K562 (cell line): ENCODE data around the gene TPX2. TPM values are rescaled to one million over a fixed set of nuclear protein-coding genes. Genes with fewer than 3 reads are reported as not detected.

Experiments used
- ATAC-seq: fragments of 200-7000 bp; cut with Tn5 transposase; 3 replicates; pipeline ENCODE4 v1.9.1; 2020; ENCODE audit warnings: moderate library complexity
- BruUV-seq: library from RNA; stranded (reverse); fragments of 400-500 nt; replicated peaks from 2 replicates; lab custom pipeline; 2021; lab: Mats Ljungman, UMichigan
- CTCF ChIA-PET: fragments of 300-600 bp; formaldehyde crosslinking; extraction: SDS; loops from one replicate; lab custom pipeline; 2021; ENCODE audit warnings: low intra/inter-chr PET ratio; lab: Yijun Ruan, JAX
- POLR2A ChIA-PET: fragments of 300-600, 350-650 bp; sonication (Branson Sonifier 250); formaldehyde crosslinking; extraction: SDS; loops from one replicate; lab custom pipeline; 2021; ENCODE audit warnings: antibody characterized with exemption, inconsistent platforms; lab: Yijun Ruan, JAX
- DNase-seq, 4 experiments: peaks; one replicate each; pipeline versions ENCODE4 v3.0.0 to v3.0.0-alpha.2; 2011 to 2018; ENCODE audit warnings: low spot score in 3 of 4, mixed read lengths in 3 of 4; ENCODE audit errors: extremely low read depth in 1 of 4
- FAIRE-seq: peaks from 2 replicates; lab custom pipeline; 2011; peaks lifted over from hg19 to GRCh38; lab: Jason Lieb, UNC
- H2AFZ ChIP-seq: 2 replicates; pipeline ENCODE4 v1.6.0; 2011; ENCODE audit warnings: low read depth, low read length, control low read depth, inconsistent platforms
- H3K27ac ChIP-seq: fragments of 200-600 bp; 3 replicates; pipeline ENCODE4 v1.8.0; 2011; ENCODE audit warnings: low read depth, mild to moderate bottlenecking, control low read depth, inconsistent platforms, low read length, moderate library complexity, mixed read lengths; ENCODE audit errors: extremely low read depth
- H3K27me3 ChIP-seq, 2 experiments: fragments of 300-600 bp in 1 of 2; 2 replicates in 1 of 2; 3 replicates in 1 of 2; pipeline versions ENCODE4 v1.6.0 to v1.8.0; 2011; ENCODE audit warnings: inconsistent platforms in 2 of 2, low read length in 2 of 2, mild to moderate bottlenecking in 1 of 2, mixed read lengths in 1 of 2, moderate library complexity in 1 of 2; ENCODE audit not compliant: control insufficient read depth in 2 of 2, insufficient read depth in 2 of 2
- H3K36me3 ChIP-seq: fragments of 300-600 bp; 3 replicates; pipeline ENCODE4 v1.8.0; 2011; ENCODE audit warnings: mild to moderate bottlenecking, low read length, inconsistent platforms; ENCODE audit not compliant: control insufficient read depth, insufficient read depth
- H3K4me1 ChIP-seq, 2 experiments: fragments of 200-600 bp in 1 of 2; replicated peaks in 1 of 2; 2 replicates in 1 of 2; 3 replicates in 1 of 2; pipeline versions ENCODE4 v1.5.1 to v1.8.0; 2011; ENCODE audit warnings: inconsistent platforms in 2 of 2, low read length in 2 of 2, mild to moderate bottlenecking in 1 of 2, mixed read lengths in 1 of 2, moderate library complexity in 1 of 2; ENCODE audit not compliant: control insufficient read depth in 2 of 2, insufficient read depth in 2 of 2
- H3K4me2 ChIP-seq: 2 replicates; pipeline ENCODE4 v1.6.1; 2011; ENCODE audit warnings: low read length, control low read depth, inconsistent platforms, mixed read lengths; ENCODE audit not compliant: insufficient read depth
- H3K4me3 ChIP-seq: fragments of 200-600 bp; sonication (generic), shearing (Covaris generic); 2 replicates; pipeline ENCODE4 v1.5.1; 2016; ENCODE audit warnings: control low read depth, inconsistent platforms
- H3K79me2 ChIP-seq: fragments of 200-600 bp; 3 replicates; pipeline ENCODE4 v1.8.0; 2011; ENCODE audit warnings: low read length, inconsistent platforms; ENCODE audit not compliant: control insufficient read depth, insufficient read depth
- H3K9ac ChIP-seq, 2 experiments: 2 replicates each; pipeline versions ENCODE4 v1.6.0 to v1.6.1; 2011; ENCODE audit warnings: low read depth in 2 of 2, low read length in 2 of 2, control low read depth in 1 of 2, inconsistent platforms in 1 of 2, mild to moderate bottlenecking in 1 of 2, mixed read lengths in 1 of 2; ENCODE audit not compliant: insufficient read depth in 1 of 2
- H3K9me1 ChIP-seq: one replicate; pipeline ENCODE4 v1.6.0; 2011; ENCODE audit warnings: inconsistent platforms, mild to moderate bottlenecking, low read length, moderate library complexity; ENCODE audit not compliant: control insufficient read depth, insufficient read depth
- H3K9me3 ChIP-seq: replicated peaks from 2 replicates; pipeline ENCODE4 v1.5.1; 2011; ENCODE audit warnings: low read depth, low read length, inconsistent platforms; ENCODE audit not compliant: control insufficient read depth, insufficient read depth
- H4K20me1 ChIP-seq: replicated peaks from 2 replicates; pipeline ENCODE4 v1.6.1; 2011; ENCODE audit warnings: low read length, inconsistent platforms, mixed read lengths; ENCODE audit not compliant: control insufficient read depth, insufficient read depth
- CBX5 ChIP-seq: IDR thresholded peaks from 2 replicates; pipeline ENCODE4 v1.6.1; 2014; ENCODE audit warnings: low read depth, borderline replicate concordance
- CCAR2 ChIP-seq: fragments of 200-400 bp; formaldehyde crosslinking; IDR thresholded peaks from 2 replicates; pipeline ENCODE4 v1.6.1; 2017; ENCODE audit warnings: mild to moderate bottlenecking, low read depth, low read length
- CEBPG ChIP-seq, 3 experiments: fragments of 200-800 bp in 1 of 3; sonication (Bioruptor generic) in 1 of 3; sonication (generic) in 1 of 3; formaldehyde crosslinking in 1 of 3; IDR thresholded peaks in 2 of 3; conservative IDR thresholded peaks in 1 of 3; 2 replicates each; pipeline versions ENCODE4 v1.6.1 to v1.8.0; 2016 to 2022; ENCODE audit warnings: missing compliant biosample characterization in 2 of 3, missing genetic modification characterization in 2 of 3, mild to moderate bottlenecking in 1 of 3, missing genetic modification reagents in 1 of 3
- CREBBP ChIP-seq: IDR thresholded peaks from one replicate; pipeline ENCODE4 v1.6.1; 2012; ENCODE audit warnings: low read depth, mild to moderate bottlenecking, control low read depth, inconsistent platforms, low read length
- CXXC5 ChIP-seq: fragments of 250-450 bp; sonication (Bioruptor Pico); IDR thresholded peaks from 2 replicates; pipeline ENCODE4 v1.8.0; 2022; ENCODE audit warnings: inconsistent platforms, mild to moderate bottlenecking, moderate library complexity
- DIDO1 ChIP-seq: fragments of 450-650 bp; IDR thresholded peaks from 2 replicates; pipeline ENCODE4 v1.6.1; 2016; ENCODE audit warnings: low read depth, missing biosample characterization, missing genetic modification characterization
- DNMT1 ChIP-seq: fragments of 450-650 bp; IDR thresholded peaks from 2 replicates; pipeline ENCODE4 v1.6.1; 2016; ENCODE audit warnings: antibody characterized with exemption, mild to moderate bottlenecking
- EHMT2 ChIP-seq: fragments of 450-650 bp; IDR thresholded peaks from 2 replicates; pipeline ENCODE4 v1.6.1; 2018; ENCODE audit warnings: antibody characterized with exemption
- ELF4 ChIP-seq: fragments of 450-650 bp; formaldehyde crosslinking; IDR thresholded peaks from 2 replicates; pipeline ENCODE4 v1.4.0; 2022; ENCODE audit warnings: missing genetic modification characterization
- ETV5 ChIP-seq: sonication (generic); formaldehyde crosslinking; IDR thresholded peaks from 2 replicates; pipeline ENCODE4 v1.4.0; 2020; ENCODE audit warnings: low read depth, mild to moderate bottlenecking, missing genetic modification reagents
- HDAC1 ChIP-seq, 2 experiments: fragments of 450-650 bp; IDR thresholded peaks; 2 replicates each; pipeline ENCODE4 v1.6.1; 2016 to 2017; ENCODE audit warnings: inconsistent platforms in 1 of 2, mild to moderate bottlenecking in 1 of 2, moderate library complexity in 1 of 2
- HMGN3 ChIP-seq: IDR thresholded peaks from 2 replicates; pipeline ENCODE4 v1.6.1; 2011; ENCODE audit warnings: borderline replicate concordance, low read depth, mild to moderate bottlenecking, mixed read lengths, low read length; ENCODE audit not compliant: insufficient read length; ENCODE audit errors: extremely low read depth
- KDM5B ChIP-seq: fragments of 200-600 bp; sonication (generic); IDR thresholded peaks from 2 replicates; pipeline ENCODE4 v1.6.1; 2012; ENCODE audit warnings: low read depth, mild to moderate bottlenecking, moderate library complexity, low read length, control low read depth, inconsistent platforms; ENCODE audit not compliant: insufficient replicate concordance
- MEF2A ChIP-seq: IDR thresholded peaks from 2 replicates; pipeline ENCODE4 v1.6.1; 2011; ENCODE audit warnings: low read depth, mild to moderate bottlenecking, low read length, moderate library complexity; ENCODE audit not compliant: control insufficient read depth
- MEF2D ChIP-seq: conservative IDR thresholded peaks from 2 replicates; pipeline ENCODE4 v1.6.1; 2016; ENCODE audit warnings: low read depth, missing genetic modification characterization, missing compliant biosample characterization
- MXI1 ChIP-seq: IDR thresholded peaks from 2 replicates; pipeline ENCODE4 v1.6.1; 2011; ENCODE audit warnings: low read depth, mild to moderate bottlenecking, improper control_type of control experiment, low read length
- NEUROD1 ChIP-seq: fragments of 150-350 bp; IDR thresholded peaks from 2 replicates; pipeline ENCODE4 v1.6.1; 2014; ENCODE audit warnings: borderline replicate concordance, low read length, low read depth; ENCODE audit not compliant: partially characterized antibody
- NFXL1 ChIP-seq: fragments of 450-650 bp; formaldehyde crosslinking; IDR thresholded peaks from 2 replicates; pipeline ENCODE4 v1.4.0; 2021; ENCODE audit warnings: mild to moderate bottlenecking
- NUFIP1 ChIP-seq: fragments of 450-650 bp; IDR thresholded peaks from 2 replicates; pipeline ENCODE4 v1.6.1; 2018; ENCODE audit not compliant: partially characterized antibody
- POLR2AphosphoS5 ChIP-seq: IDR thresholded peaks from 2 replicates; pipeline ENCODE4 v1.6.1; 2011; ENCODE audit warnings: mild to moderate bottlenecking, low read depth, low read length, moderate library complexity; ENCODE audit not compliant: control insufficient read depth, insufficient read depth
- POLR2G ChIP-seq: fragments of 200-400 bp; formaldehyde crosslinking; IDR thresholded peaks from 2 replicates; pipeline ENCODE4 v1.6.1; 2017; ENCODE audit warnings: low read depth, mild to moderate bottlenecking, antibody characterized with exemption, low read length, moderate library complexity
- RFX7 ChIP-seq: fragments of 250-450 bp; sonication (Bioruptor Pico); IDR thresholded peaks from 2 replicates; pipeline ENCODE4 v1.5.1; 2021; ENCODE audit warnings: mild to moderate bottlenecking
- TEAD1 ChIP-seq, 2 experiments: fragments of 450-650 bp in 1 of 2; sonication (generic) in 1 of 2; formaldehyde crosslinking; IDR thresholded peaks; 2 replicates each; pipeline versions ENCODE4 v1.4.0 to v1.8.0; 2020 to 2022; ENCODE audit warnings: mild to moderate bottlenecking in 2 of 2, missing genetic modification reagents in 1 of 2
- ZNF699 ChIP-seq: fragments of 250-450 bp; sonication (Bioruptor Pico); IDR thresholded peaks from 2 replicates; pipeline ENCODE4 v1.8.0; 2021; ENCODE audit warnings: mild to moderate bottlenecking, moderate library complexity; ENCODE audit not compliant: insufficient replicate concordance
- ZNF717 ChIP-seq: fragments of 250-450 bp; sonication (Bioruptor Pico); IDR thresholded peaks from 2 replicates; pipeline ENCODE4 v1.5.0; 2021
- WGBS: fragments of 100-300 bp; shearing (Covaris generic); methylation state at CpG from one replicate; pipeline ENCODE4 v1.1.6; 2016; ENCODE audit warnings: low coverage, mixed read lengths; ENCODE audit not compliant: insufficient coverage; ENCODE audit errors: missing lambda C conversion rate; 5-methylcytosine and 5-hydroxymethylcytosine counted together
- in situ Hi-C: fragments of 300-500 bp; cut with MboI; formaldehyde crosslinking; loops from 4 replicates; pipeline ENCODE4 v1.15.0; 2018; ENCODE audit warnings: inconsistent platforms, mixed read lengths
- intact Hi-C: fragments of 100-400 bp; cut with micrococcal nuclease; formaldehyde crosslinking; loops from 2 replicates; pipeline ENCODE4 v1.14.2; 2022
- polyA plus RNA-seq, 8 experiments: library from polyadenylated mRNA; depleted of rRNA in 4 of 8; stranded (reverse) in 5 of 8; unstranded in 3 of 8; fragments of >200 nt; fragmentation: Nextera tagmentation in 2 of 8; fragmentation: Illumina TruSeq in 1 of 8; extraction: Ambion mirVana in 2 of 8; extraction: Trizol in 1 of 8; gene quantifications; 2 replicates each; pipeline versions ENCODE4 v1.2.1 to v1.2.3, GENCODE V29; 2011 to 2014; ENCODE audit warnings: inconsistent platforms in 1 of 8, missing spikeins in 1 of 8
- total RNA-seq, 7 experiments: library from RNA; depleted of rRNA in 6 of 7; stranded (reverse); fragments of >200 nt in 6 of 7; fragmentation: Illumina TruSeq in 2 of 7; extraction: Trizol in 2 of 7; gene quantifications; 2 replicates each; pipeline versions ENCODE4 v1.2.1 to v1.2.3, GENCODE V29; 2011 to 2021; ENCODE audit warnings: low replicate concordance in 1 of 7

The TPX2 gene
- total and polyA plus RNA-seq, 9 of the 15 experiments (the other 6 are each of a cell fraction or from before 2014, with no cell fraction given), result 48.0 to 241 (median 133) TPM

GRCh38 chr20:31717478-31718201 is 21.4 kb upstream of the TPX2 start:
- Histone ChIP-seq H3K9ac (peak overlapping the region; percentile 66 to 74; a peak in 3 of 4 replicates), H3K4me1 (peaks cover 30 to 50% of the 10 kb centered on the region in 2 experiments; a peak in 4 of 5 replicates), H3K9me3 (no peaks in the 10 kb centered on the region), H3K4me3 (peak overlapping the region; percentile 88), H4K20me1 (peaks cover 13% of the 10 kb centered on the region), H2AFZ (no peak overlapping the region), H3K36me3 (peaks cover 89% of the 10 kb centered on the region), H3K9me1 (no peaks in the 10 kb centered on the region), H3K79me2 (peaks cover 100% of the 10 kb centered on the region), H3K27me3 (no peaks in the 10 kb centered on the region), H3K27ac (peak overlapping the region; percentile 53; the same call in 2 of the 3 replicates), H3K4me2 (peak overlapping the region; percentile 87)
- intact Hi-C loops, result no loop called here
- ATAC-seq (no peak), DNase-seq (no peak), FAIRE-seq (no peak)
- 8% methylated on average over 6 of the region's 6 CpGs for WGBS
- CTCF ChIA-PET, result no interaction called here
- POLR2A ChIA-PET, result interaction anchor here (0.6 to 1.9 kb wide), 7 partner anchors 11 to 373 kb away, joined by 3 to 5 read pairs (median 4); no protein-coding TSS in a partner anchor
- in situ Hi-C loops, result no loop called here
- BruUV-seq, result no TSS peak
- no peak for TF ChIP-seq CEBPG (CRISPR knock-in tag; IDR thresholded peaks at IDR 0.05)
- peak in 1 of 2 experiments; percentile 42; a peak in 1 of 4 replicates for TF ChIP-seq CEBPG (tag; conservative IDR thresholded peaks at IDR 0.05 in 1 of 2, IDR thresholded peaks at IDR 0.05 in 1 of 2)
- no peak for TF ChIP-seq HDAC1 (IDR thresholded peaks at IDR 0.05)
- no peak for TF ChIP-seq HMGN3
- no peak for TF ChIP-seq MEF2D (tag)
- TF ChIP-seq RFX7 (CRISPR knock-in tag), result no peak
- no peak for TF ChIP-seq DIDO1 (tag)
- no peak for TF ChIP-seq NEUROD1
- TF ChIP-seq EHMT2, result no peak
- no peak for TF ChIP-seq DNMT1
- no peak for TF ChIP-seq NFXL1 (CRISPR knock-in tag)
- TF ChIP-seq POLR2G, result no peak
- no peak for TF ChIP-seq ZNF699 (CRISPR knock-in tag)
- no peak for TF ChIP-seq CREBBP
- no peak for TF ChIP-seq CBX5
- TF ChIP-seq NUFIP1, result no peak
- no peak for TF ChIP-seq POLR2AphosphoS5
- no peak for TF ChIP-seq ZNF717 (CRISPR knock-in tag)
- no peak for TF ChIP-seq MEF2A
- no peak for TF ChIP-seq CXXC5 (CRISPR knock-in tag)
- TF ChIP-seq CCAR2, result no peak
- 0 out of 2 replicates have a peak, but pooled peaks have one; percentile 1 for TF ChIP-seq ETV5
- TF ChIP-seq TEAD1 (CRISPR knock-in tag; IDR thresholded peaks at IDR 0.05), result no peak
- TF ChIP-seq ELF4, result no peak
- peak; percentile 14 for TF ChIP-seq KDM5B
- no peak for TF ChIP-seq MXI1
